ENCODE data around the gene CACNG7.

The CACNG7 gene

DNA sequence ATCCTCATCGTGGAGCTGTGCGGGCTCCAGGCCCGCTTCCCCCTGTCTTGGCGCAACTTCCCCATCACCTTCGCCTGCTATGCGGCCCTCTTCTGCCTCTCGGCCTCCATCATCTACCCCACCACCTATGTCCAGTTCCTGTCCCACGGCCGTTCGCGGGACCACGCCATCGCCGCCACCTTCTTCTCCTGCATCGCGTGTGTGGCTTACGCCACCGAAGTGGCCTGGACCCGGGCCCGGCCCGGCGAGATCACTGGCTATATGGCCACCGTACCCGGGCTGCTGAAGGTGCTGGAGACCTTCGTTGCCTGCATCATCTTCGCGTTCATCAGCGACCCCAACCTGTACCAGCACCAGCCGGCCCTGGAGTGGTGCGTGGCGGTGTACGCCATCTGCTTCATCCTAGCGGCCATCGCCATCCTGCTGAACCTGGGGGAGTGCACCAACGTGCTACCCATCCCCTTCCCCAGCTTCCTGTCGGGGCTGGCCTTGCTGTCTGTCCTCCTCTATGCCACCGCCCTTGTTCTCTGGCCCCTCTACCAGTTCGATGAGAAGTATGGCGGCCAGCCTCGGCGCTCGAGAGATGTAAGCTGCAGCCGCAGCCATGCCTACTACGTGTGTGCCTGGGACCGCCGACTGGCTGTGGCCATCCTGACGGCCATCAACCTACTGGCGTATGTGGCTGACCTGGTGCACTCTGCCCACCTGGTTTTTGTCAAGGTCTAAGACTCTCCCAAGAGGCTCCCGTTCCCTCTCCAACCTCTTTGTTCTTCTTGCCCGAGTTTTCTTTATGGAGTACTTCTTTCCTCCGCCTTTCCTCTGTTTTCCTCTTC lies 35.1 kb upstream of the CACNG7 start:
- no peak overlapping the region for H3K4me3 ChIP-seq (ENCODE audit: low read depth, low read length)
- no peak for TF ChIP-seq CTCF (IDR thresholded peaks at IDR 0.05; ENCODE audit: borderline replicate concordance, insufficient read depth, low read depth, low read length)

DNA sequence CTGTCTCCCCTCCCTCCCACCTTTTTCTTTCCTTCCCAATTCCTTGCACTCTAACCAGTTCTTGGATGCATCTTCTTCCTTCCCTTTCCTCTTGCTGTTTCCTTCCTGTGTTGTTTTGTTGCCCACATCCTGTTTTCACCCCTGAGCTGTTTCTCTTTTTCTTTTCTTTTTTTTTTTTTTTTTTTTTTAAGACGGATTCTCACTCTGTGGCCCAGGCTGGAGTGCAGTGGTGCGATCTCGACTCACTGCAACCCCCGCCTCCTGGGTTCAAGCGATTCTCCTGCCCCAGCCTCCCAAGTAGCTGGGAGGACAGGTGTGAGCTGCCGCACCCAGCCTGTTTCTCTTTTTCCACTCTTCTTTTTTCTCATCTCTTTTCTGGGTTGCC lies 34.5 kb upstream of the CACNG7 start:
- no peak overlapping the region for H3K4me3 ChIP-seq (ENCODE audit: low read depth, low read length)
- no peak for TF ChIP-seq CTCF (IDR thresholded peaks at IDR 0.05; ENCODE audit: borderline replicate concordance, insufficient read depth, low read depth, low read length)

DNA sequence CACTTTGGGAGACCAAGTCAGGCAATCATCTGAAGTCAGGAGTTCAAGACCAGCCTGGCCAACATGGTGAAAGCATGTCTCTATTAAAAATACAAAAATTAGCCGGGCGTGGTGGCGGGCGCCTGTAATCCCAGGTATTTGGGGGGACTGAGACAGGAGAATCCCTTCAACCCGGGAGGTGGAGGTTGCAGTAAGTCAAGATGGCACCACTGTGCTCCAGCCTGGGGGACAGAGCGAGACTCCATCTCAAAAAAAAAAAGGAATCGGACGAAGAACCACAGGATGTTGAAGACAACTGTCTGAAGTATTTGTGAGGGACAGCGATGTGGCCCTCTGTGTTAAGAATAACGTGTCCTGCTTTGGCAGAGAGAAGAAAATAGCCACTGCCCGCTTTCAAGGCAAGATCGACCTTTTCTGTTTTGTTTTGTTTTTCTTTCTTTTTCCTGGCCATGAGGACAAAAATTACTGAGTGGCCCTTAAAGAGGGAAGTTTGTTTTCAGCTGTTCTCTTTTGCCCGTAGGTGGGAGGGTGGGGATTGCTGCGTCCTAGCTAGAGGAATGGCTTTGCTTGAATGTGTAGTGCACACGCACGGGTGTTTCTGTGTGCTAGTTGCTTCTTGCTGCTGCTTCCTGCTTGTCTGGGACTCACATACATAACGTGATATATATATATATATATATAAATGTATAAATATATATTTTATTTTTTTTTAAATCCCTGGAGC lies 33.3 kb upstream of the CACNG7 start:
- TF ChIP-seq CTCF (IDR thresholded peaks at IDR 0.05; ENCODE audit: borderline replicate concordance, insufficient read depth, low read depth, low read length), result no peak
- H3K4me3 ChIP-seq (ENCODE audit: low read depth, low read length), result no peak overlapping the region

GRCh38 chr19:53876651-53877224 lies 32.3 kb upstream of the CACNG7 start:
- TF ChIP-seq CTCF (IDR thresholded peaks at IDR 0.05; ENCODE audit: borderline replicate concordance, insufficient read depth, low read depth, low read length), result no peak
- no peak overlapping the region for H3K4me3 ChIP-seq (ENCODE audit: low read depth, low read length)

- no peak for TF ChIP-seq CTCF (IDR thresholded peaks at IDR 0.05; ENCODE audit: borderline replicate concordance, insufficient read depth, low read depth, low read length)
- no peak overlapping the region for H3K4me3 ChIP-seq (ENCODE audit: low read depth, low read length)
Observed at GRCh38 chr19:53877361-53877766, 31.7 kb upstream of the CACNG7 start.

GRCh38 chr19:53878776-53879139 lies 30.3 kb upstream of the CACNG7 start:
- no peak for TF ChIP-seq CTCF (IDR thresholded peaks at IDR 0.05; ENCODE audit: borderline replicate concordance, insufficient read depth, low read depth, low read length)
- no peak overlapping the region for H3K4me3 ChIP-seq (ENCODE audit: low read depth, low read length)

All from GM12875 (cell line).